Adipocyte (in vitro differentiated cells): ENCODE data around the gene KCNQ1.

ENCODE experiments used
- DNase-seq: peaks from one replicate; pipeline ENCODE4 v3.0.0-alpha.2; 2015; ENCODE audit warnings: low read depth
- H3K27me3 ChIP-seq: replicated peaks from 2 replicates; pipeline ENCODE4 v1.7.0; 2013; ENCODE audit warnings: mild to moderate bottlenecking, low read length, moderate library complexity; ENCODE audit not compliant: control insufficient read depth, insufficient read depth
- H3K36me3 ChIP-seq: 2 replicates; pipeline ENCODE4 v1.7.0; 2013; ENCODE audit warnings: low read length, mild to moderate bottlenecking, moderate library complexity; ENCODE audit not compliant: control insufficient read depth, insufficient read depth, severe bottlenecking
- H3K4me1 ChIP-seq: 2 replicates; pipeline ENCODE4 v1.7.0; 2013; ENCODE audit warnings: mild to moderate bottlenecking, low read length, moderate library complexity; ENCODE audit not compliant: control insufficient read depth, insufficient read depth
- H3K4me3 ChIP-seq: 2 replicates; pipeline ENCODE4 v1.7.0; 2013; ENCODE audit warnings: mild to moderate bottlenecking, low read length, moderate library complexity
- H3K9ac ChIP-seq: 2 replicates; pipeline ENCODE4 v1.7.0; 2013; ENCODE audit warnings: mild to moderate bottlenecking, low read length, moderate library complexity
- H3K9me3 ChIP-seq: 2 replicates; pipeline ENCODE4 v1.7.0; 2013; ENCODE audit warnings: mild to moderate bottlenecking, low read length, moderate library complexity; ENCODE audit not compliant: control insufficient read depth

Gene KCNQ1

GRCh38 chr11:2519862-2520735 is 75.3 kb downstream of the KCNQ1 start:
- no peak for DNase-seq
- H3K36me3 ChIP-seq = no peaks in the 10 kb centered on the region
- no peaks in the 10 kb centered on the region for H3K9me3 ChIP-seq
- H3K4me1 ChIP-seq = no peaks in the 10 kb centered on the region
- peaks cover 36% of the 10 kb centered on the region for H3K27me3 ChIP-seq
- no peak overlapping the region for H3K4me3 ChIP-seq
- H3K9ac ChIP-seq = no peak overlapping the region

GRCh38 chr11:2520736-2521035 is 75.9 kb downstream of the KCNQ1 start:
- H3K27me3 ChIP-seq = peaks cover 42% of the 10 kb centered on the region
- H3K4me3 ChIP-seq = no peak overlapping the region
- H3K9me3 ChIP-seq = no peaks in the 10 kb centered on the region
- no peak for DNase-seq
- H3K4me1 ChIP-seq = no peaks in the 10 kb centered on the region
- no peak overlapping the region for H3K9ac ChIP-seq
- no peaks in the 10 kb centered on the region for H3K36me3 ChIP-seq

- no peak for DNase-seq
- Histone ChIP-seq H3K4me3 (no peak overlapping the region), H3K4me1 (no peaks in the 10 kb centered on the region), H3K36me3 (no peaks in the 10 kb centered on the region), H3K27me3 (peaks cover 45% of the 10 kb centered on the region), H3K9me3 (no peaks in the 10 kb centered on the region), H3K9ac (no peak overlapping the region)
These were observed 76.4 kb downstream of the KCNQ1 start for GRCh38 chr11:2521081-2521732.

GRCh38 chr11:2521733-2522630 is 77.2 kb downstream of the KCNQ1 start:
- Histone ChIP-seq H3K4me1 (no peaks in the 10 kb centered on the region), H3K9me3 (no peaks in the 10 kb centered on the region), H3K27me3 (peaks cover 45% of the 10 kb centered on the region), H3K4me3 (no peak overlapping the region), H3K36me3 (no peaks in the 10 kb centered on the region), H3K9ac (no peak overlapping the region)
- no peak for DNase-seq

- Histone ChIP-seq H3K9ac (no peak overlapping the region), H3K27me3 (peaks cover 43% of the 10 kb centered on the region), H3K36me3 (no peaks in the 10 kb centered on the region), H3K4me3 (no peak overlapping the region), H3K9me3 (no peaks in the 10 kb centered on the region), H3K4me1 (no peaks in the 10 kb centered on the region)
- DNase-seq = no peak
These were observed 77.9 kb downstream of the KCNQ1 start for GRCh38 chr11:2522631-2523255.

- DNase-seq = no peak
- no peaks in the 10 kb centered on the region for H3K4me1 ChIP-seq
- peaks cover 49% of the 10 kb centered on the region for H3K27me3 ChIP-seq
- no peaks in the 10 kb centered on the region for H3K9me3 ChIP-seq
- H3K36me3 ChIP-seq = no peaks in the 10 kb centered on the region
- H3K4me3 ChIP-seq = no peak overlapping the region
- H3K9ac ChIP-seq = no peak overlapping the region
These were observed 79.1 kb downstream of the KCNQ1 start for GRCh38 chr11:2523821-2524391.

GRCh38 chr11:2524446-2525165 is 79.8 kb downstream of the KCNQ1 start:
- no peak for DNase-seq

GRCh38 chr11:2525166-2525861 is 80.5 kb downstream of the KCNQ1 start:
- H3K27me3 ChIP-seq = peaks cover 62% of the 10 kb centered on the region

More at GRCh38 chr11:2524446-2525165, 79.8 kb downstream of the KCNQ1 start:
- no peaks in the 10 kb centered on the region for H3K4me1 ChIP-seq
- H3K9ac ChIP-seq = no peak overlapping the region
- H3K9me3 ChIP-seq = no peaks in the 10 kb centered on the region
- no peaks in the 10 kb centered on the region for H3K36me3 ChIP-seq
- H3K4me3 ChIP-seq = no peak overlapping the region
- peaks cover 56% of the 10 kb centered on the region for H3K27me3 ChIP-seq

GRCh38 chr11:2525941-2526807 is 81.4 kb downstream of the KCNQ1 start:
- no peaks in the 10 kb centered on the region for H3K4me1 ChIP-seq
- no peak overlapping the region for H3K9ac ChIP-seq
- no peaks in the 10 kb centered on the region for H3K36me3 ChIP-seq
- no peak for DNase-seq
- no peaks in the 10 kb centered on the region for H3K9me3 ChIP-seq
- peaks cover 64% of the 10 kb centered on the region for H3K27me3 ChIP-seq
- no peak overlapping the region for H3K4me3 ChIP-seq

More at GRCh38 chr11:2525166-2525861, 80.5 kb downstream of the KCNQ1 start:
- Histone ChIP-seq H3K36me3 (no peaks in the 10 kb centered on the region), H3K9me3 (no peaks in the 10 kb centered on the region), H3K4me3 (no peak overlapping the region), H3K9ac (no peak overlapping the region), H3K4me1 (no peaks in the 10 kb centered on the region)
- DNase-seq = no peak
